Lung (tissue), 12 donors: Measurements from ENCODE around the gene PRLHR. TPM values are rescaled to one million over a fixed set of nuclear protein-coding genes. Genes with fewer than 3 reads are reported as not detected.

Source experiments
- ATAC-seq: fragments of 200-7000 bp; cut with Tn5 transposase; one replicate; pipeline ENCODE4 v1.9.1; 2020; ENCODE audit warnings: moderate number of reproducible peaks; ENCODE audit not compliant: insufficient read depth, low FRiP score
- DNase-seq, 3 donors: peaks; one replicate each; pipeline ENCODE4 v3.0.0-alpha.2; 2013 to 2017
- H3K27ac ChIP-seq, 2 donors: one replicate each; pipeline ENCODE4 v1.5.1; 2013; ENCODE audit warnings: mild to moderate bottlenecking in 2 of 2, moderate library complexity in 2 of 2, control low read depth in 1 of 2, inconsistent platforms in 1 of 2, low read depth in 1 of 2, low read length in 1 of 2
- H3K27me3 ChIP-seq, 3 donors: one replicate each; pipeline ENCODE4 v1.5.1; 2013; ENCODE audit warnings: low read length in 2 of 3; ENCODE audit not compliant: control insufficient read depth in 3 of 3, insufficient read depth in 3 of 3
- H3K36me3 ChIP-seq, 4 donors: one replicate each; pipeline ENCODE4 v1.5.1; 2013; ENCODE audit warnings: low read length in 4 of 4, mild to moderate bottlenecking in 1 of 4, moderate library complexity in 1 of 4; ENCODE audit not compliant: control insufficient read depth in 4 of 4, insufficient read depth in 4 of 4
- H3K4me1 ChIP-seq, 5 donors: one replicate each; pipeline ENCODE4 v1.5.1; 2013; ENCODE audit warnings: low read length in 5 of 5, mild to moderate bottlenecking in 2 of 5, moderate library complexity in 1 of 5; ENCODE audit not compliant: control insufficient read depth in 5 of 5, insufficient read depth in 5 of 5
- H3K4me3 ChIP-seq: one replicate; pipeline ENCODE4 v1.5.1; 2013; ENCODE audit warnings: mild to moderate bottlenecking, control low read depth, moderate library complexity
- H3K9ac ChIP-seq, 2 donors: one replicate each; pipeline ENCODE4 v1.5.1; 2013; ENCODE audit warnings: low read length in 2 of 2, control low read depth in 1 of 2; ENCODE audit not compliant: insufficient read depth in 1 of 2
- H3K9me3 ChIP-seq, 4 donors: one replicate each; pipeline ENCODE4 v1.5.1; 2013; ENCODE audit warnings: low read length in 3 of 4, mild to moderate bottlenecking in 1 of 4, moderate library complexity in 1 of 4; ENCODE audit not compliant: control insufficient read depth in 4 of 4, insufficient read depth in 3 of 4
- WGBS, 2 donors: extraction: QIAGEN DNeasy Blood & Tissue Kit; methylation state at CpG; one replicate each; pipeline ENCODE4 v1.1.7; 2013; 5-methylcytosine and 5-hydroxymethylcytosine counted together
- polyA plus RNA-seq, 2 donors: library from polyadenylated mRNA; stranded (reverse); fragments of 200-250 nt; gene quantifications; one replicate each; pipeline ENCODE4 v1.2.1, GENCODE V29; 2013
- total RNA-seq, 2 donors: library from RNA; depleted of rRNA in 1 of 2; stranded (reverse); fragments of >200 nt in 1 of 2; gene quantifications; one replicate each; pipeline ENCODE4 v1.2.1, GENCODE V29; 2014 to 2021
- TF ChIP-seq, protein P1 (sequence below): IDR thresholded peaks from 2 replicates; pipeline ENCODE4 v1.5.1; 2012; ENCODE audit warnings: mild to moderate bottlenecking; ENCODE audit errors: control extremely low read depth, extremely low read depth
- donor health status: control.
- donor health status: control.
- donor health status: Bipolar disorder and iron deficiency.
- donor health status: healthy.
- donor health status: DM: yes; HTN: yes; CAD: no.

Gene PRLHR
- total and polyA plus RNA-seq, 4 donors = not detected

DNA sequence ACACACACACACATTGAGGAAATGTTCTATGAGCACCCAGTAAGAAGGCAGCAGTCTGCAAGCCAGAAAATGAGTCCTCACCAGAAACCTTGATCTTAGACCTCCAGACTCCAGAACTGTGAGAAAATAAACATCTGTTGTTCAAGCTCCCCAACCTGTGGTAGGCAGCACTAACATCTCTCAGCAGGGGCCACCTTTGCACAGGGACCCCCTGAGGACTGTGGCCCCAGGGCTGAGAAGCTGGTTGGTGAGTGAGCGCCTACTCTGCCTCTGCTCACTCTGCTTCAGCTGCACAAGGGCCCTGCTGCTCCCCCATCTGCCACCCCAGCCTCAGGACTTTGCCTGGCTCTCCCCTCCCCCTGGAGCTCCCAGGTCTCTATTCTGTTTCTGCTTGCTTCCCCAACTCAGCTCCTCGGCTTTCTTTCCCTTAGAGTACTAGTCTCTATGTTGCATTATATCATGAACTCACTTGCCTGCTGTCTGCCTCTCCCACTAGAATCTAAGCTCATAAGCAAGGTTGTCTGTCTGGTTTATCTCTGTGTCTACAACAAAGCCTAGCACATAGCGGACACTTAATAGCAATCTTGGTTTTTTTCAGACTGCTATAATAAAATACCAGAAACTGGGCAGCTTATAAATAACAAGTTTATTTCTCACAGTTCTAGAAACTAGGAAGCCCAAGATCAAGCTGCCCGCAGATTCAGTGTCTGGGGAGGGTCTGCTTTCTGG is 40.4 kb upstream of the PRLHR start:
- Histone ChIP-seq H3K27me3 (peaks cover 0 to 3% (median 0%) of the 10 kb centered on the region in 3 donors), H3K9me3 (peaks cover 0 to 6% (median 0%) of the 10 kb centered on the region in 4 donors), H3K4me3 (no peak overlapping the region), H3K4me1 (no peaks in the 10 kb centered on the region), H3K9ac (no peak overlapping the region), H3K27ac (no peak overlapping the region), H3K36me3 (no peaks in the 10 kb centered on the region)
- ATAC-seq (no peak), DNase-seq (no peak)
- 76 to 86% methylated on average over 4 of the region's 4 CpGs for WGBS, 2 donors
- TF ChIP-seq, protein P1, sequence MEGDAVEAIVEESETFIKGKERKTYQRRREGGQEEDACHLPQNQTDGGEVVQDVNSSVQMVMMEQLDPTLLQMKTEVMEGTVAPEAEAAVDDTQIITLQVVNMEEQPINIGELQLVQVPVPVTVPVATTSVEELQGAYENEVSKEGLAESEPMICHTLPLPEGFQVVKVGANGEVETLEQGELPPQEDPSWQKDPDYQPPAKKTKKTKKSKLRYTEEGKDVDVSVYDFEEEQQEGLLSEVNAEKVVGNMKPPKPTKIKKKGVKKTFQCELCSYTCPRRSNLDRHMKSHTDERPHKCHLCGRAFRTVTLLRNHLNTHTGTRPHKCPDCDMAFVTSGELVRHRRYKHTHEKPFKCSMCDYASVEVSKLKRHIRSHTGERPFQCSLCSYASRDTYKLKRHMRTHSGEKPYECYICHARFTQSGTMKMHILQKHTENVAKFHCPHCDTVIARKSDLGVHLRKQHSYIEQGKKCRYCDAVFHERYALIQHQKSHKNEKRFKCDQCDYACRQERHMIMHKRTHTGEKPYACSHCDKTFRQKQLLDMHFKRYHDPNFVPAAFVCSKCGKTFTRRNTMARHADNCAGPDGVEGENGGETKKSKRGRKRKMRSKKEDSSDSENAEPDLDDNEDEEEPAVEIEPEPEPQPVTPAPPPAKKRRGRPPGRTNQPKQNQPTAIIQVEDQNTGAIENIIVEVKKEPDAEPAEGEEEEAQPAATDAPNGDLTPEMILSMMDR = no peak

DNA sequence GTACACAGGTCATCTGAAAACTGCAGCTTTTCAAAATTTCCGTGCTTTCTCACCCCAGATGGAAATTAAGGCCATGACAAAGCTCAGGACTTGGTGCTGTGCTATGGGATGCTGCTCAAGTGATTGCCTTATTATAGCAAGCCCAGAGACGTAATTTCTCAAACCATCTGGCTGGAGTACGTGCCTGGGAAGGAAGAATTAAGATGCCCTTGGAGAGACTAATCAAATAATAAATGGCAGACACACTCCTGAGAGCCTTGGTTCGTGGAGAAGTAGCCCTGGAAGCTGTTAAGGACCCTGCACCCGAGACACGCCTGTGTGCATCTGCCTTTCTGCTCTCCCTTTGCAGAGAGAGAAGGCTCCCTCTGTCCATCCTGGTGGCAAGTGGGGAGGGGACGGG is 38.3 kb upstream of the PRLHR start:
- H3K4me3 ChIP-seq = no peak overlapping the region
- H3K4me1 ChIP-seq = peaks cover 0 to 7% (median 0%) of the 10 kb centered on the region in 5 donors
- WGBS, 2 donors = 68 to 76% methylated on average over 7 of the region's 7 CpGs
- no peak overlapping the region for H3K27ac ChIP-seq
- ATAC-seq (no peak), DNase-seq (no peak)
- H3K9ac ChIP-seq = no peak overlapping the region
- TF ChIP-seq, protein P1 = no peak
- peaks cover 0 to 2% (median 0%) of the 10 kb centered on the region in 4 donors for H3K9me3 ChIP-seq
- H3K36me3 ChIP-seq = no peaks in the 10 kb centered on the region
- peaks cover 0 to 3% (median 0%) of the 10 kb centered on the region in 3 donors for H3K27me3 ChIP-seq

DNA sequence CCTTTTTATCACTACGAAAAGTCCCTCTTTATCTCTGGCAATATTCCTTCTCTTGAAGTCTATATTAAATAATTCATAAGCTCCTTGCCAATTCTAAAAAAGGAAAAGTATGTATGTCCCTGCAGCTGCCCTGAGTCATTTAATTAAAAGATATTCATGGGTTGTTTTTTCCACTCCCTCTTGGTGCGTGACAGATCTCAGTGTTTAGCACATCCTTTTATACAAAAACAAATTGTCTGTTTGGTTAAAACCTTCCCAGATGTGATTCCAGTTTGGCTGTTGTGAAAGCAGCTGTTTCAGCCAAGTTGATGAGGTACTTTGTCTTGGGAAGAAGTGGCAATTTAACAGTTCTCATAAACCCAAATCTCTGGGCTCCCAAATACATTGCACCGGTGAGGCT is 33.8 kb upstream of the PRLHR start:
- Histone ChIP-seq H3K4me3 (no peak overlapping the region), H3K9me3 (peaks cover 0 to 2% (median 0%) of the 10 kb centered on the region in 4 donors), H3K9ac (no peak overlapping the region), H3K36me3 (no peaks in the 10 kb centered on the region), H3K27me3 (peaks cover 0 to 1% (median 0%) of the 10 kb centered on the region in 3 donors), H3K4me1 (peaks cover 0 to 8% (median 0%) of the 10 kb centered on the region in 5 donors), H3K27ac (no peak overlapping the region)
- peak in 2 of 3 donors; percentile 11 to 14 for DNase-seq
- no peak for ATAC-seq
- TF ChIP-seq, protein P1 = no peak
- 58 to 68% methylated on average over 3 of the region's 3 CpGs for WGBS, 2 donors

DNA sequence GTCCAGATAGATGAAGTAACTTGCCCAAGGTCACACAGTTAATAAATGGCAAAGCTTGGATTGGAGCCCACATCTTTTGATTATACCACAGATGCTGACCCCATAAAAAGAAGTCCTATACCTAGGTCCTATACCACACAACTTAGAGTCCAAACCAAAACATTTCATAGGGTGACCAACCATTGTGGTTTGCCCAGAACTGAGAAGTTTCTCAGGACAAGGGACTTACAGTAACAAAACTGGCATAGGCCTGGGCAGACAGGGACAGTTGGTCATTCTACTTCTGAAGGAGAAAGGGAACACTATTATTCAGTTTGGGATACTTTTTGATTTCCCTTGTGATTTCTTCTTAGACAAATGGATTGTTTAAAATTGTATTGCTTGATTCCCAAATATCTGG is 32.9 kb upstream of the PRLHR start:
- Histone ChIP-seq H3K4me1 (peaks cover 0 to 8% (median 0%) of the 10 kb centered on the region in 5 donors), H3K9ac (no peak overlapping the region), H3K9me3 (peaks cover 0 to 2% (median 0%) of the 10 kb centered on the region in 4 donors), H3K36me3 (no peaks in the 10 kb centered on the region), H3K4me3 (no peak overlapping the region), H3K27ac (no peak overlapping the region), H3K27me3 (no peaks in the 10 kb centered on the region)
- no peak for ATAC-seq
- no peak for DNase-seq
- TF ChIP-seq, protein P1 = no peak
